Measurements from ENCODE around the gene MCU. TPM values are rescaled to one million over a fixed set of nuclear protein-coding genes. Genes with fewer than 3 reads are reported as not detected.

Gene MCU
- total RNA-seq, 1 donor from 2014 or later: 31.8 TPM

DNA sequence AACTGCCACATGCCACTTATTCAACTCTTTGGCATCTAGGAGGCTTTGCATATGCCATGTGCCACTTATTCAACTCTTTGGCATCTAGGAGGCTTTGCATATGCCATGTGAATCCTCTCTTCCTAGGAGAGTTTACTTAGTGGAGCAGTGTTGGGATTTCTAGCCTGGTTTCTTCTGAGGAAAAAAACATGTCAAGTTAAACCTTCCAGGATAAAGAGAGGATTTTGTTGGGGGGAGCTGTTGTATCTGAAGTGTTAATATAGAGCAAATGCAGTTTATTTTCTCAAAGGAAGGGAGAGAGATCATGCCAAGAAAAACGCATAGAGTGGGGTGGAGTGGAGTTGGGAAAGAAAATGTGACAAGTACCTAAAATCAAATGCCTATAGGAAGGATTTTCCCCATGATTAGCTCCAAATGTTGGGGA is 91.5 kb downstream of the MCU start:
- H3K9ac ChIP-seq (ENCODE audit: low read length): no peak overlapping the region
- no peaks in the 10 kb centered on the region for H3K27me3 Mint-ChIP-seq (ENCODE audit: low read depth, unreplicated experiment)
- no peaks in the 10 kb centered on the region for H3K9me3 ChIP-seq (ENCODE audit: insufficient read depth, low read depth, low read length)
- no peak overlapping the region for H3K4me3 Mint-ChIP-seq (ENCODE audit: unreplicated experiment)
- H3K27ac Mint-ChIP-seq (ENCODE audit: unreplicated experiment): no peak overlapping the region
- peaks cover 23% of the 10 kb centered on the region for H3K4me1 ChIP-seq (ENCODE audit: insufficient read depth, low read length)
- no peak for TF ChIP-seq CTCF (IDR thresholded peaks at IDR 0.05; ENCODE audit: insufficient read depth, low read depth, low read length)
- no peak for TF ChIP-seq EZH2 (IDR thresholded peaks at IDR 0.05; ENCODE audit: insufficient read depth, low read length)
- H3K27me3 ChIP-seq (ENCODE audit: insufficient read depth, low read length): no peaks in the 10 kb centered on the region
- peaks cover 46% of the 10 kb centered on the region for H4K20me1 ChIP-seq (ENCODE audit: insufficient read depth, low read length)
- FAIRE-seq (no peak), DNase-seq (ENCODE audit: low read depth) (no peak)
- no peak overlapping the region for H3K4me2 ChIP-seq (ENCODE audit: low read length)
- H3K9me3 Mint-ChIP-seq (ENCODE audit: unreplicated experiment): no peaks in the 10 kb centered on the region
- peaks cover 47% of the 10 kb centered on the region for H3K4me1 Mint-ChIP-seq (ENCODE audit: low read depth, unreplicated experiment)
- no peak overlapping the region for H2AFZ ChIP-seq (ENCODE audit: low read depth, low read length)
- H3K36me3 Mint-ChIP-seq (ENCODE audit: low read depth, unreplicated experiment): peaks cover under 1% of the 10 kb centered on the region
- no peaks in the 10 kb centered on the region for H3K36me3 ChIP-seq (ENCODE audit: insufficient read depth, low read length)
- peaks cover 28% of the 10 kb centered on the region for H3K79me2 ChIP-seq (ENCODE audit: insufficient read depth, low read length)
- no peak overlapping the region for H3K27ac ChIP-seq (ENCODE audit: low read depth, low read length)
- H3K4me3 ChIP-seq (ENCODE audit: insufficient read depth, low read depth, low read length): no peak overlapping the region

DNA sequence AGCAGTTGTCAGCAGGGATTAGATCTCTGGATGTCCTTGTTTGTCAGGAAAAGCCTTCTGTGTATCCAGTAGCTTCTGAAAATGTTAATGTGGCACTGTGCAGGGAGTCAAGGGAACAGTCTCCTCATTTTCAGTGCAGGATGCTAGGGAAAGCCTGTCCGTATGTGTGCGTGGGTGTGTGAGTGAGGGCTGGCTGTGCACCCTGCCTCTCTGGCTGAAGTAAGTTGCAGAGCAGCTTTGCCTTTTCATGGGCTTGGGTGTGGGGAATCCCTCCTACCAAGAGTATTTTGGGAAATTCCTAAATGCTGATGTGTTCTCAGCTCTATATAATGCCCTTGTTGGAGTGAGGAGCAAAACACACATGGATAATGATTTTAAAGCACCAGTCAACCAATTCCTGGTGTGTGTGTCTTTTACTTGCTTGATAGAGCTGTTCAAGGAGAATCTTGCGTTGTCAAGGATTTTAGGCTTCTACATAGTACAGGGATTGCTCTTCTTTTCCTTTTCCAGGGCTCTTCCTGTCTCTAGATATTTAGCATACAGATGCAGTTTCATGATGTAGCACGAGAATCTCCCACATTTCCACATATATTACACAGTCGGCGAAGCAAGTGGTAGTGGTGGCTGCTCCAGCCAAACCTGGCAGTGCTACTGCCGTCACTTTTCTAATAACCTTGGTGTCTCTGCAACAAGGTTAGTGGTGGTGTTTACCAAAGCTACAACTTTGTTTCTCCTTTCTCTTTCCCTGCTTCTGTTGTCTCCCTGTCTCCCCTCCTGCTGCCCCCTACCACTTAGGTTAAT is 92.8 kb downstream of the MCU start:
- Histone ChIP-seq H3K9me3 (ENCODE audit: insufficient read depth, low read depth, low read length) (no peaks in the 10 kb centered on the region), H3K4me3 (ENCODE audit: insufficient read depth, low read depth, low read length) (no peak overlapping the region), H3K36me3 (ENCODE audit: insufficient read depth, low read length) (no peaks in the 10 kb centered on the region), H2AFZ (ENCODE audit: low read depth, low read length) (no peak overlapping the region), H3K79me2 (ENCODE audit: insufficient read depth, low read length) (peaks cover 36% of the 10 kb centered on the region), H3K4me2 (ENCODE audit: low read length) (peak overlapping the region; percentile 78), H3K4me1 (ENCODE audit: insufficient read depth, low read length) (peaks cover 23% of the 10 kb centered on the region), H3K27me3 (ENCODE audit: insufficient read depth, low read length) (no peaks in the 10 kb centered on the region), H3K9ac (ENCODE audit: low read length) (peak overlapping the region; percentile 27), H3K27ac (ENCODE audit: low read depth, low read length) (no peak overlapping the region), H4K20me1 (ENCODE audit: insufficient read depth, low read length) (peaks cover 49% of the 10 kb centered on the region)
- Mint-ChIP-seq H3K36me3 (ENCODE audit: low read depth, unreplicated experiment) (no peaks in the 10 kb centered on the region), H3K4me3 (ENCODE audit: unreplicated experiment) (no peak overlapping the region), H3K9me3 (ENCODE audit: unreplicated experiment) (no peaks in the 10 kb centered on the region), H3K27me3 (ENCODE audit: low read depth, unreplicated experiment) (no peaks in the 10 kb centered on the region), H3K27ac (ENCODE audit: unreplicated experiment) (peak overlapping the region; percentile 73), H3K4me1 (ENCODE audit: low read depth, unreplicated experiment) (peaks cover 47% of the 10 kb centered on the region)
- DNase-seq (ENCODE audit: low read depth): peak; percentile 91
- TF ChIP-seq EZH2 (IDR thresholded peaks at IDR 0.05; ENCODE audit: insufficient read depth, low read length) (no peak), CTCF (IDR thresholded peaks at IDR 0.05; ENCODE audit: insufficient read depth, low read depth, low read length) (no peak)
- peak; percentile 95 for FAIRE-seq

DNA sequence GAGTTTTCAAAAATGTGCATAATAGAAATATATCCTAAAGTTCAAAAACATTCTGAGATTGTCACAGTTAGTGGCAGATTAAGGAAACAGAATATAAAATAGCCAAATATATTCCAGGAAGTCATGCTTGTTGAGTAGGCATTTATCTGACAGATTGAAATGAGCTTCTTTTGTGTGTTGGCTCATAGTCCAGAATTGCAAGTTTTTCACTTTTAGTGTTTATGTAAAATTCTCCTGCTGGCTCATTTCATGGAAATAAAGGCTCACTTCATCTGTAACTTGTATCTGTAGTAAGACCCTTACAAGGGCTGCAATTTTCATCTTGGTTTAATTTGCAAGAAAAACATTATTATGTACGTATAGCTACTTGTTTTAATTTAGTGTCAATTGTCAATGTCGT is 93.5 kb downstream of the MCU start:
- no peak overlapping the region for H3K4me3 Mint-ChIP-seq (ENCODE audit: unreplicated experiment)
- no peaks in the 10 kb centered on the region for H3K9me3 Mint-ChIP-seq (ENCODE audit: unreplicated experiment)
- Histone ChIP-seq H3K9me3 (ENCODE audit: insufficient read depth, low read depth, low read length) (no peaks in the 10 kb centered on the region), H3K36me3 (ENCODE audit: insufficient read depth, low read length) (no peaks in the 10 kb centered on the region), H2AFZ (ENCODE audit: low read depth, low read length) (no peak overlapping the region), H3K79me2 (ENCODE audit: insufficient read depth, low read length) (peaks cover 39% of the 10 kb centered on the region), H3K4me1 (ENCODE audit: insufficient read depth, low read length) (peaks cover 23% of the 10 kb centered on the region), H3K4me3 (ENCODE audit: insufficient read depth, low read depth, low read length) (no peak overlapping the region), H3K9ac (ENCODE audit: low read length) (peak overlapping the region; percentile 27), H4K20me1 (ENCODE audit: insufficient read depth, low read length) (peaks cover 45% of the 10 kb centered on the region), H3K27ac (ENCODE audit: low read depth, low read length) (no peak overlapping the region), H3K4me2 (ENCODE audit: low read length) (peak overlapping the region; percentile 78), H3K27me3 (ENCODE audit: insufficient read depth, low read length) (no peaks in the 10 kb centered on the region)
- FAIRE-seq (no peak), DNase-seq (ENCODE audit: low read depth) (no peak)
- peaks cover 47% of the 10 kb centered on the region for H3K4me1 Mint-ChIP-seq (ENCODE audit: low read depth, unreplicated experiment)
- no peaks in the 10 kb centered on the region for H3K36me3 Mint-ChIP-seq (ENCODE audit: low read depth, unreplicated experiment)
- peak overlapping the region; percentile 73 for H3K27ac Mint-ChIP-seq (ENCODE audit: unreplicated experiment)
- no peaks in the 10 kb centered on the region for H3K27me3 Mint-ChIP-seq (ENCODE audit: low read depth, unreplicated experiment)
- TF ChIP-seq CTCF (IDR thresholded peaks at IDR 0.05; ENCODE audit: insufficient read depth, low read depth, low read length) (no peak), EZH2 (IDR thresholded peaks at IDR 0.05; ENCODE audit: insufficient read depth, low read length) (no peak)
